HUDEP-2 (cell line): Measurements from ENCODE around the gene ELFN1.

Source experiments
- DNase-seq, 76 experiments: peaks; one replicate each; lab custom pipeline; 2025; ENCODE audit not compliant: unreplicated experiment in 76 of 76; lab: John Stamatoyannopoulos, UW

ELFN1 gene

GRCh38 chr7:1707756-1708595, 37.9 kb downstream of the ELFN1 start:
- DNase-seq, result no peak

GRCh38 chr7:1708596-1709251, 38.6 kb downstream of the ELFN1 start:
- DNase-seq, result no peak

DNA sequence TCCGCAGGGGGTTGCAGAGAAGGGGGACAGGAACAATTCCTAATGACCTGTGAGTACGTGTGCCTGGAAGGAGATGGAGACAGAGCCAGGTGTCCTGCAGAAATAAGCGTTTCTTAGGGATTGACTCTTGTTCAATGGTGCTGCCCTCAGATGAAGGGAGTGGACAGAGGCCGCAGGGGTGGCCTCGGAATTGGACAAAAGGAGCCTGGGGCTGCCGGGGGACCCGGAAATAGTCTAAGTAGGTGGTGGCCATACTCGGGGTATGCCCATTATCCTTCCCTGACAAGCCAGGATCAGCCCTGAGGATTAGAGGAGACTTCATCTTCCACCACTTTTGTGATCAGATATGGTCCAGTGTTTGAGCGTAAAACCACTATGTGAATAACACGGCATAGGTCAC, 39.2 kb downstream of the ELFN1 start:
- no peak for DNase-seq

GRCh38 chr7:1709900-1710299, 39.8 kb downstream of the ELFN1 start:
- DNase-seq, result no peak

- no peak for DNase-seq
Observed at GRCh38 chr7:1710936-1711335, 40.9 kb downstream of the ELFN1 start.

DNA sequence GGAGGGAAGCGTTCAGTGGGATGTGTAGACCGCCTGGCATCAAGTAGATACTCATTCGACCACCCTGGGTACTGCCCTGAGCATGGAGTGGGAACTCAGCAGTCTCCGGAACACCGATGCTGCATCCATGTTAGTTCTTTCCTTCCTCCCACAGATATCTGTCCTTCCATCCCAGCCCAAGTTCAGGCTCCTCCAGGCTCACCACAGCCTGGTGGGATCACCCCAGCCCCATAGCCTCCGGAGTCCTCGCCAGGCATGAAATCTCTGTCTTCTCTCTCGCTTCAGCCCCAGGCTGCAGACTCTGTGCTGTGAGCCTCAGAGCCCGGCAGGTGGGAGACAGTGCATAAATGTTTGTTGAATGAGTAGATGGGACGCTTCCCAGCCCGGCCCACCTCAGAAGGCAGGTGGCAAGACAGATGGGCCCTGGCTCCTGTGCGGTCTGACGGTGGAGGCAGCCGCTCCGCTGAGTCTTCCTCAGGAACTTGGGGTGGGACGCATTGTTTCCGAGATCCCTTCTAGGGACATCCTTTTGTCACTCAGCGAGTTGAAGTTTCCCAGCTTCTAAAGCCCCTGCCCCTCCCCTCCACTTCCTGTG, 42.9 kb downstream of the ELFN1 start:
- DNase-seq, result no peak

DNA sequence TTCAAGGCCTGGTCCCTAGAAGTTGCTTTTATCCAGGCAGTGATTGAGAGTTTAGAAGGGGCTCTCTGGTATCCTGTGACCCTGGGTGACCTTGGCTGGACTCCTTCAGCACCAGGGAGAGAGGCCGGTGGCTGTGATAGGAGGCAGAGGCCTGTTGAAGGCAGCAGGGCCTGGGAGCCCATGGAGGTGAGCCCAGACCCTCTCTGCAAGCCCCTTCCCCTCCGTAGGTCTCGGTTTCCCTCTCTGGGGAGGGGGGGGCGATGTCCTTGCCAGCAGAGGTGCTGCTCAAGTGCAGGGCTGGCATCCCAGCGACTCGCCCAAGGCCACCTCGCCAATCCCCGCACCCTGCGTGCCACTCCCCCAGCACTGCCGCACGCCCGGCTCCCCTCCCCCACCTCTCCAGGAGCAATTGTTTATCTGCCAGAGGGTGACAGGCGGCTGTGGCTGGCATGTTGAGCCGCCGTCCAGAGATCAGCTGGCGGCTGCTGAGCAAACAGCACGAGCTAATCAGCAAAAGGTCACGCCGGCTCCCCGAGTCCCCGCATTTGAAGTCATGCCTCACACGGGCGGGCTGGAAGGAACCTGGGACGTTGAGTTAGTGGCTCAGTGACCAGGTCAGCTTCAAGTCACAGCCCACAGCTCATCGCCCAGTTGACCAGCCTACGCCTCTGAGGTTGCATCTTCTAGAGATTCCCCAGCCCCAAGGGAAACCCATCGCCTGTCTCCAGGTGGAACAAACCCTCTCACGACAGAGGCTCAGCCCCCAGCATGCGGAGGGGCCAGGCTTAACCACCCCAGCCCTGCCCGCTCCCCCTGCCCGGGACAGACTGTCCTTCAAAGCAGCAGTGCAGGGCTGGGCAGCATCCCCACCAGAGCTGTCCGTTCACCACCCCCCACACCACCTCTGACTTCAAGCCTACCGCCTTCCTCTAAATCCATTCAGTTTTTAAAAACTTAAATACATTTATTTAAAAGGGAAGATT, 43.7 kb downstream of the ELFN1 start:
- peak in 2 of 76 experiments; percentile 26 to 49 for DNase-seq

DNA sequence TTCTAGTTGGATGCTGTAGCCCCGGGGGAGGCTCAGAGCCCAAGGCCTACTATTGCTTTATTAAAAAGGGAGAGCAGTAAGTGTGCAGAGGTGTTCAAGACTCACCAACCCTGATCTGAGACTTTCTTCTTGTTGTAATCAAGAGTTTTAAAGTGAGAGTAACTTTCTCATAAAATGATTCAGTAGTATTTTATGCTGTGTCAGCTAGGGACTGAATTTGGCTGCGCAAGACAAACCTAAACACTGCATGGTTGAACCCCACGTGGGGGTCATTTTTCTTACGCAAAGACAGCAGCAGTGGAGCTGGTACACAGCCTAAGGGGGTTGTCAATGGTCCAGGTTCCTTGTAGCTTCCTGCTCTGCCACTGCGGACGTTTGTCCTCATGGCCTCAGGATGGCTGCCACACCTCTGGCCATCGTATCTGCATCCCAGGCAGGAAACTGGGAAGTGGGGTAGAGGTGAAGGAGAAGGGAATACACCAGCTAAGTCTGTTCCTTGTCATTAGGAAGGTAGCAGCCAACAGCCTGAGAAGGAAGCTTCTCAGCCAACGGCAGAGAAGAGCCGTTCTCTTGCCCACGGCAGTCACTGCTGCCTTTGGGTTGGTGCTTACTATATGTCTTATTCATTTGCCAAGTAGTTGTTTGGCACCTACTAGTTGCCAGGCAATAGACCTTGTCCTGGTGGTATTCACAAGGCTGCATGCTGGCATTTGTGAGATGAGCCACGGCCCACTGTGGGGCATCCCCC, 44.7 kb downstream of the ELFN1 start:
- DNase-seq, result no peak

GRCh38 chr7:1715331-1715625, 45.2 kb downstream of the ELFN1 start:
- DNase-seq, result no peak

GRCh38 chr7:1715671-1716074, 45.6 kb downstream of the ELFN1 start:
- no peak for DNase-seq

DNA sequence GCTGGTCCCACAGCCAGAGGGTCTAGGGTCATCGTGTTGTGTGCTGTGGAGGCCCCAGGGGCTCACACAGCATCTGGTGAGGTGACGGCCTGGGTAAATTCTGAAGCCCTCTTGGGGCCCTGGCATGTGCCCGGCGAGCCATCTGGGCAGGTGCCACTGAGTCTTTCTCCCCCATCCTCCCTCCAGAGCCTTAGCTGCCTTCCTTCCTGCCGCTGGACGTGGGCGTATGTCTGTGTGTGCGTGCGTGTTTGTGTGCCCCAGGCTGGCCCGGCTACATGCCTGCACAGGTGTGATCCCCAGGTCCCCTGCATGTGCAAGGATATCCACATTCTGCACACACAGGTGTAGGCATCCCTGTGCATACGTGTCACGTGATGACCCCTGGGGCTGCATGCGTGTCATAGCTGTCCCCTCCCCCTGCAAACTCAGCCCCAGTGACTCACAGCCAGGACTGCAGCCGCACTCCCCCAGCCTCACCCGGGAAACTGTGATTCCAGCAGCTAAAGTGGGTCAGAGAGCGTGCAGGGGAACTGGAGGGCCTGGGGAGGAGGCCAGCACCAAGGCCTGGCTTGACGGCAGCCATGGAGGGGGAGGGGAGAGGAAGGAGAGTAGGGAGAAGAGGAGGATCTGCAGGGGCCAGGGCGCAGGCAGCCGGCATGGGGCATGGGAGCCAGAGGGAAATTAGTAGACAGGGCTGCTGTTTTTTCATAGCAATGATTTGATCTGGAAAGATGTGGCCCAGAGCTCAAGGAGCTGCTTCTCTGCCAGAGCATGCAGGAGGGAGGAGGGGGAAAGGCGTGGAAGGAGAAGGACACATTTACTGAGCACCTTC, 46.4 kb downstream of the ELFN1 start:
- no peak for DNase-seq

GRCh38 chr7:1717095-1717483, 47.0 kb downstream of the ELFN1 start:
- no peak for DNase-seq

DNA sequence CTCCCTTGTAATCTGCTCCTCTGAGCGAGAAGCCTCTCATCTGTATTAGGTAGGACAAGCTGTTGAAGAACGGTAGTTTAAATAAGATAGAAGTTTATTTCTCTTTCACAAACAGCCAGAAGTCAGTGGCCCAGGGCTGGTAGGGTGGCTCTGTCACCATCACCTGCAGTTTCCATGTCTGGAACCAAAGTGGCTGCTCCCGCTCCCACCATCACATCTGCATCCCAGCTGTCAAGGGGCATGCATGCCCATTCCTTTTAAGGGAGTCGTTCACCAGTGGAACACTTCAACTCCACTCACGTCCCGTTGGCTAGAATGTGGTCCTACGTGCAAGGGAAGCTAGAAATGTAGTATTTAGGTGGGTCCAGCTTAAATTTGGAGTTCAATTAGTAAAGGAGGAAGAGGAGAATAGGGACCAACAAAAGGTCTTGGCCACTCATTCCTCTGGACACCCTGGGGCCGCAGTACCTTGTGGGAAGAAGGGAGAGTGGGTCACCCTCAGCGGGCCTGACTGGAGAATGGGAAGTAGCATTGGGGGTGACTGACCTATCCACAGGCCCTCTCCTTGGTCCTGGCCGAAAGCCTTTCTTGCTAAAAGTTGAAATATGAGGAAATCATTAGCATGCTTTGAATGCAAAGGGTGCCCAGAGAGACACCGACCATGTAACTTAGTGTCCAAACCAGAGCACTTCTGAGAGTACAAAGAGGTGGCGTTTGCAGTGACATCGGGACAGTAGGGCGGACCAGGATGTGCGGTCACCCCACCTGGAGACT, 48.0 kb downstream of the ELFN1 start:
- DNase-seq, result no peak

DNA sequence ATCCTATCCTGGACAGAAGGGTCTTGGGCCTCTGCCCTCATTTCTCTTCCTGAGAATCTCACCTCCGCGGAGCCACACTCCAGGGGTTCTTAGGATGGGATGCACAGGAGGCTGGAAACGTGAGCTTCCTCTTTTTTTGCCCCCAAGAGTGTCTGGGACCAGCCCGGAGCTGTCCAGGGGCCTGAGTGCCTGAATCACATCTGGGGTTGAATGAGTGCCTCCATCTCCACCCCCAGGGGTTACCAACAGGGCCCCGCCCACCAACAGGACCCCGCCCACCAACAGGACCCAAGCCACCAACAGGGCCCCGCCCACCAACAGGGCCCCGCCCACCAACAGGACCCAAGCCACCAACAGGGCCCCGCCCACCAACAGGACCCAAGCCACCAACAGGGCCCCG, 48.8 kb downstream of the ELFN1 start:
- DNase-seq, result peak in 4 of 76 experiments; percentile 16 to 37 (median 24)

DNA sequence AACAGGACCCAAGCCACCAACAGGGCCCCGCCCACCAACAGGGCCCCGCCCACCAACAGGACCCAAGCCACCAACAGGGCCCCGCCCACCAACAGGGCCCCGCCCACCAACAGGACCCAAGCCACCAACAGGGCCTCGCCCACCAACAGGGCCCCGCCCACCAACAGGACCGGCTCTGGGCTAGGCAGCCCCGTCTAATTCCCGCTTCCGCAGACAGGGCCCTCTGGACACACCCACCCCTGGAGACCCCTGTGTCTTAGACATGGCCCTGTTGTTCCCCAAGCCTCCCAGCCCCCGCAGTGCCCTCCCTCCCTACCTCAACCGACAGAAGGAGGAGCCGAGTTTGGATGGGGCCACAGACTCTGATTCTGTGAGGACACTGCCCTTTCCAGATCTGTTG, 49.2 kb downstream of the ELFN1 start:
- DNase-seq, result peak in 1 of 76 experiments; percentile 37

GRCh38 chr7:1719913-1720312, 49.8 kb downstream of the ELFN1 start:
- no peak for DNase-seq

GRCh38 chr7:1720326-1720725, 50.2 kb downstream of the ELFN1 start:
- no peak for DNase-seq

- no peak for DNase-seq
Observed at GRCh38 chr7:1721047-1721690, 51.1 kb downstream of the ELFN1 start.
